HG03175 (cell line): ENCODE measurements around the gene SLC24A5.

Experiments used
- ATAC-seq: cut with Tn5 transposase; IDR thresholded peaks from one replicate; pipeline ENCODE4 v1.9.1; 2021; ENCODE audit warnings: mild to moderate bottlenecking, moderate library complexity; ENCODE audit not compliant: unreplicated experiment

Gene SLC24A5

GRCh38 chr15:48120745-48121144 is at the start of gene SLC24A5:
Gene SLC24A5 (plus strand): TSS chr15:48120990. CDS start chr15:48121045, 55 bp downstream.
- ATAC-seq: no peak

- ATAC-seq: no peak
Observed at GRCh38 chr15:48072941-48073340, 47.8 kb upstream of the SLC24A5 start.

GRCh38 chr15:48073881-48074280 is 46.9 kb upstream of the SLC24A5 start:
- no peak for ATAC-seq

- no peak for ATAC-seq
Observed at GRCh38 chr15:48076454-48076853, 44.3 kb upstream of the SLC24A5 start.

GRCh38 chr15:48077616-48078184 is 43.1 kb upstream of the SLC24A5 start:
- no peak for ATAC-seq

GRCh38 chr15:48084759-48085590 is 35.8 kb upstream of the SLC24A5 start:
- peak; percentile 50 for ATAC-seq

- no peak for ATAC-seq
Observed at GRCh38 chr15:48085591-48085930, 35.2 kb upstream of the SLC24A5 start.

GRCh38 chr15:48086133-48086532 is 34.7 kb upstream of the SLC24A5 start:
- no peak for ATAC-seq

GRCh38 chr15:48086576-48086975 is 34.2 kb upstream of the SLC24A5 start:
- no peak for ATAC-seq

GRCh38 chr15:48087844-48088243 is 32.9 kb upstream of the SLC24A5 start:
- ATAC-seq: no peak

- ATAC-seq: no peak
Observed at GRCh38 chr15:48089702-48090101, 31.1 kb upstream of the SLC24A5 start.

- no peak for ATAC-seq
Observed at GRCh38 chr15:48090115-48090514, 30.7 kb upstream of the SLC24A5 start.

GRCh38 chr15:48090666-48091065 is 30.1 kb upstream of the SLC24A5 start:
- no peak for ATAC-seq

GRCh38 chr15:48091522-48091921 is 29.3 kb upstream of the SLC24A5 start:
- ATAC-seq: no peak

- no peak for ATAC-seq
Observed at GRCh38 chr15:48096355-48096786, 24.4 kb upstream of the SLC24A5 start.

- ATAC-seq: no peak
Observed at GRCh38 chr15:48096813-48097212, 24.0 kb upstream of the SLC24A5 start.

- no peak for ATAC-seq
Observed at GRCh38 chr15:48097264-48097663, 23.5 kb upstream of the SLC24A5 start.

GRCh38 chr15:48101376-48101961 is 19.3 kb upstream of the SLC24A5 start:
- no peak for ATAC-seq

- no peak for ATAC-seq
Observed at GRCh38 chr15:48102167-48102566, 18.6 kb upstream of the SLC24A5 start.

- no peak for ATAC-seq
Observed at GRCh38 chr15:48103647-48104046, 17.1 kb upstream of the SLC24A5 start.

GRCh38 chr15:48105936-48106335 is 14.9 kb upstream of the SLC24A5 start:
- no peak for ATAC-seq

GRCh38 chr15:48109212-48109611 is 11.6 kb upstream of the SLC24A5 start:
- no peak for ATAC-seq
